ENCODE data around the gene PRDM1. TPM values are rescaled to one million over a fixed set of nuclear protein-coding genes. Genes with fewer than 3 reads are reported as not detected.

The PRDM1 gene
- total RNA-seq, 1 donor from 2014 or later = 0.21 TPM

DNA sequence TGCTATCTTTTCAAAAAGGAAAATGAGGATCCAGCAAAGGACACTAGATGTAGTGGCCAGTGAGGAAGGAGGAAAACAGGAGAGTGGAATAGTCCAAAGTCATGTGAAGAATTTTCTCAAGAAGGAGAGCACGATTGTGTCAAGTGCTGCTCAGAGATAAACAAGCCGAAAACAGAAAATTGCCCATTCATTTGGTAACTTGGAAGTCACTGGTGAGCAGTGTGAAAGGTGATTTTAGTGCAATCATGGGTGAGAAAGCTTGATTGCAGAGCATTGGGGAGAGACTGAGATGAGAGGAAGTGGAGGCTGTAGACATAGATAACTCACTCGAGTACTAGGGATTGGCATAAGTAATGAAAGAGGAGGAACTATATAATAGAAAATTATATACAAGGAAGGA lies 26.0 kb upstream of the PRDM1 start:
- TF ChIP-seq, protein P1, sequence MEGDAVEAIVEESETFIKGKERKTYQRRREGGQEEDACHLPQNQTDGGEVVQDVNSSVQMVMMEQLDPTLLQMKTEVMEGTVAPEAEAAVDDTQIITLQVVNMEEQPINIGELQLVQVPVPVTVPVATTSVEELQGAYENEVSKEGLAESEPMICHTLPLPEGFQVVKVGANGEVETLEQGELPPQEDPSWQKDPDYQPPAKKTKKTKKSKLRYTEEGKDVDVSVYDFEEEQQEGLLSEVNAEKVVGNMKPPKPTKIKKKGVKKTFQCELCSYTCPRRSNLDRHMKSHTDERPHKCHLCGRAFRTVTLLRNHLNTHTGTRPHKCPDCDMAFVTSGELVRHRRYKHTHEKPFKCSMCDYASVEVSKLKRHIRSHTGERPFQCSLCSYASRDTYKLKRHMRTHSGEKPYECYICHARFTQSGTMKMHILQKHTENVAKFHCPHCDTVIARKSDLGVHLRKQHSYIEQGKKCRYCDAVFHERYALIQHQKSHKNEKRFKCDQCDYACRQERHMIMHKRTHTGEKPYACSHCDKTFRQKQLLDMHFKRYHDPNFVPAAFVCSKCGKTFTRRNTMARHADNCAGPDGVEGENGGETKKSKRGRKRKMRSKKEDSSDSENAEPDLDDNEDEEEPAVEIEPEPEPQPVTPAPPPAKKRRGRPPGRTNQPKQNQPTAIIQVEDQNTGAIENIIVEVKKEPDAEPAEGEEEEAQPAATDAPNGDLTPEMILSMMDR (IDR thresholded peaks at IDR 0.05) = no peak
- intact Hi-C loops (cut with DNase I) = no loop called here
- H3K4me1 ChIP-seq = no peaks in the 10 kb centered on the region

DNA sequence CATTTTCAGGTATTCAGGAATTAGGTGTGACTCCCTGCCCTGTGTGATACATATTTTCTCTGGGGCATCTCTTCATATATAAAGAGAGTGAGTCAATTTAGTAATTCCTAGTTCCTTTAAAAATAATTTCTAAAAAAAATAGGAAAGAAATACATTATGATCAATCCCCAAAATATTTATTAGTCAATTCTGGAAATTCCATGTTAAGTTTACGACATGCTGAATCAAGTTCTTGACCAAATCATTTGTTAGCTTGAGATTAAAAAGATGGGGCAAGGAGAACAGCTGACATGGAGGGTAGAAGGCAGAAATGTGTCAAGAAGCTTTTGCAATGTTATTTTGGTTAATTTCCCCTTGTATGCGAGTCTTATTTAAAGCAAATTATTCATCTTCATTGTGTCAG lies 22.7 kb upstream of the PRDM1 start:
- H3K27me3 ChIP-seq = no peaks in the 10 kb centered on the region
- no peaks in the 10 kb centered on the region for H3K36me3 ChIP-seq
- no peak overlapping the region for H3K27ac ChIP-seq
- intact Hi-C loops (cut with DNase I) = no loop called here
- no peak overlapping the region for H3K4me3 ChIP-seq
- TF ChIP-seq, protein P1 (IDR thresholded peaks at IDR 0.05) = no peak
- no peak for DNase-seq (ENCODE audit: low spot score in 2 of 2)
- no peaks in the 10 kb centered on the region for H3K4me1 ChIP-seq
- H3K9me3 ChIP-seq = no peaks in the 10 kb centered on the region

More for the DNA sequence above, 26.0 kb upstream of the PRDM1 start:
- Histone ChIP-seq H3K27me3 (no peaks in the 10 kb centered on the region), H3K36me3 (no peaks in the 10 kb centered on the region), H3K4me3 (no peak overlapping the region), H3K9me3 (no peaks in the 10 kb centered on the region), H3K27ac (no peak overlapping the region)
- DNase-seq (ENCODE audit: low spot score in 2 of 2) = no peak

DNA sequence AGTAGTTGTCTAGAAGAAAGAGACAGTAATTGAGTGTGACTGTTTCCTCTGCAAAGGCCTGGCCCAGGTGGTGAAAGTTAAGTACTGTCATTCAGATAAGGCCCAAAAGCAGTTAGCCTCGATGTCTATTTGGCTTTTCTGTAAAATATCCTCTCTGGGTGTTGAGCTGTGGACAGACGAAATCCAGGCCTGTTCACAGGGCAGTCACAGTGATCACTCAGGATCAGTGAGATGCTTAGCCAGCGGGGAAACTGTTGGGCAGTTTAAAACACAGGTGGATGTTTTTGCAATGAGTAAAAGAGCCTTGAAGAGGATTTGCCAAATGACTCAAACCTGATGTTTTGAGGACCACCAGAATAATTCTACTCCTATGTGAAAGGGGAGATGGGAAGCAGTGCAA lies 22.0 kb upstream of the PRDM1 start:
- H3K36me3 ChIP-seq = no peaks in the 10 kb centered on the region
- TF ChIP-seq, protein P1 (IDR thresholded peaks at IDR 0.05) = no peak
- intact Hi-C loops (cut with DNase I) = no loop called here

DNA sequence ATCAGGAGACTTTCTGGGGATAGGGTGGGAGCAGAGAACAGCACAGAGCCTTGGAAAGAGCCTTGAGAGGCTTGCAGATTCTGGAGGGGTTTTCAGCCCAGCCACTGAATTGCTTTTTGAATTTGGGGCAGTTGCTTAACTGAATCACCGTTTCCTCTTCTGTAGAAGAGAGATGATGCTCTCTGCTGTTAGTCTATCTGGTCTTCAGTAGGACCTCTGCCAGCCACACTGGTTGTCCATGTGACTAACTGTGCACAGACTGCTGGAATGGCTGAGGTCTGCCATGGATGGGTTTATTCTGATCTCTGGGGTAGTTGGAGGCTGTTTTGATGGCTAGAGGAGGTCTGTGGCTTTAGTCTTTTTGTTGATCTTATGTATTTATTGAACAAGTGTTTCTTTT lies 21.4 kb upstream of the PRDM1 start:
- Histone ChIP-seq H3K27ac (no peak overlapping the region), H3K27me3 (no peaks in the 10 kb centered on the region), H3K36me3 (no peaks in the 10 kb centered on the region), H3K4me3 (no peak overlapping the region), H3K9me3 (no peaks in the 10 kb centered on the region), H3K4me1 (no peaks in the 10 kb centered on the region)
- TF ChIP-seq, protein P1 (IDR thresholded peaks at IDR 0.05) = no peak
- DNase-seq (ENCODE audit: low spot score in 2 of 2) = no peak
- intact Hi-C loops (cut with DNase I) = no loop called here

More for the DNA sequence above, 22.0 kb upstream of the PRDM1 start:
- DNase-seq (ENCODE audit: low spot score in 2 of 2) = no peak
- no peaks in the 10 kb centered on the region for H3K9me3 ChIP-seq
- H3K27me3 ChIP-seq = no peaks in the 10 kb centered on the region
- H3K4me1 ChIP-seq = no peaks in the 10 kb centered on the region
- no peak overlapping the region for H3K27ac ChIP-seq
- H3K4me3 ChIP-seq = no peak overlapping the region

DNA sequence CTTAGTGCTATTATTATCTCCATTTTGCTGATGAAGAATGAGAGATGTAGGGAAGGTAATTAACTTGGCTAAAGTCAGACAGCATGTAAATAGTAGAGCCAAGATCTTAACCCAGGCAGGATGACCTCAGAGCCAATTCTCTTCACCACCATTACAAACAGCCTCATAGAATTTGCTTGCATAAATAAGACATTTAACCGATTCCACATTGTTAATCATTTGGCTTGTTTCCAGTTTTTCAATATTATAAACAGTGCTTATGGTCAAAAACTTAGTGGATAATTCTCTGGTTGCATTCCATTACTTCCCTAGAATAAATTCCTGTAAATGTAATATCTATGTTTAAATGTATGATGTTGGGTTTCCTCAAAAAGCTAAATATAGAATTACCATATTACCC lies 19.1 kb upstream of the PRDM1 start:
- Histone ChIP-seq H3K27me3 (no peaks in the 10 kb centered on the region), H3K4me3 (no peak overlapping the region), H3K4me1 (no peaks in the 10 kb centered on the region), H3K36me3 (no peaks in the 10 kb centered on the region), H3K9me3 (no peaks in the 10 kb centered on the region), H3K27ac (no peak overlapping the region)
- TF ChIP-seq, protein P1 (IDR thresholded peaks at IDR 0.05) = no peak
- intact Hi-C loops (cut with DNase I) = no loop called here
- DNase-seq (ENCODE audit: low spot score in 2 of 2) = no peak

DNA sequence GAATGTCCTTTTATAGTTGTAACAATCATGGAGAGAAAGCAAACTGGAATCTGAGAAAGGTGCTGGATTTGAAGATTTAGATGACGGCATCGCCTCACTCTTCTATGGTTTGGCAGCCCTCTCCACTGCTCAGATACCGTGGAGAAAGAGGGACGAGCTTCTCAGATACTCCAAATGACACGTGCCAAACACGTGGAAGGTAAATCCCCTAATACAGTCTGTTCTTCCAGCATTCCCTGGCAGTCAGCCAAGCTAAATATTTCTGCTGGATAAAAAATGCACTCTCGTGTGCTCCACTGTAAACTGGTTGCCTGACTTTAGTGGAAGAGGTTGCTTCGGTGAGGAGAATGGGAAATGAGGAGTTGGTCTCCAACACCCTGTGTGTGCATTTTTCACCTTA lies 16.7 kb upstream of the PRDM1 start:
- Histone ChIP-seq H3K36me3 (no peaks in the 10 kb centered on the region), H3K27ac (no peak overlapping the region), H3K27me3 (no peaks in the 10 kb centered on the region), H3K4me1 (no peaks in the 10 kb centered on the region), H3K4me3 (no peak overlapping the region), H3K9me3 (no peaks in the 10 kb centered on the region)
- DNase-seq (ENCODE audit: low spot score in 2 of 2) = no peak
- TF ChIP-seq, protein P1 (IDR thresholded peaks at IDR 0.05) = no peak
- intact Hi-C loops (cut with DNase I) = no loop called here

All from ascending aorta (tissue), 2 donors.